H1 (cell line): ENCODE results near the gene MPPED2. TPM values are rescaled to one million over a fixed set of nuclear protein-coding genes. Genes with fewer than 3 reads are reported as not detected.

Experiments used
- CTCF ChIA-PET: fragments of 300-600 bp; sonication (Branson Sonifier 250); formaldehyde crosslinking; loops from one replicate; lab custom pipeline; 2021; ENCODE audit not compliant: partially characterized antibody; lab: Charles Lee
- POLR2A ChIA-PET: fragments of 300-600 bp; sonication (Branson Sonifier 250); formaldehyde crosslinking; loops from one replicate; lab custom pipeline; 2021; ENCODE audit warnings: inconsistent platforms; ENCODE audit not compliant: partially characterized antibody; lab: Charles Lee
- DNase-seq, 2 experiments: peaks; one replicate each; pipeline versions ENCODE4 v3.0.0 to v3.0.0-alpha.2; 2010 to 2022; ENCODE audit warnings: low spot score in 2 of 2, low read depth in 1 of 2, mixed read lengths in 1 of 2
- FAIRE-seq: peaks from 2 replicates; lab custom pipeline; 2011; peaks lifted over from hg19 to GRCh38; lab: Jason Lieb, UNC
- H2AFZ ChIP-seq: 2 replicates; pipeline ENCODE4 v1.8.1; 2012; ENCODE audit warnings: low read length, inconsistent platforms
- H2AK5ac ChIP-seq: 2 replicates; pipeline ENCODE4 v1.6.1; 2013; ENCODE audit warnings: low read depth, low read length
- H2BK120ac ChIP-seq: replicated peaks from 2 replicates; pipeline ENCODE3; 2013; ENCODE audit warnings: low read depth, low read length, inconsistent platforms
- H2BK12ac ChIP-seq: 2 replicates; pipeline ENCODE4 v1.6.1; 2013; ENCODE audit warnings: low read depth, low read length
- H2BK15ac ChIP-seq: 2 replicates; pipeline ENCODE4 v1.6.1; 2013; ENCODE audit warnings: low read length
- H2BK20ac ChIP-seq: 2 replicates; pipeline ENCODE4 v1.6.1; 2013; ENCODE audit warnings: low read length
- H2BK5ac ChIP-seq: 2 replicates; pipeline ENCODE4 v1.6.1; 2013; ENCODE audit warnings: low read depth, low read length
- H3K14ac ChIP-seq: 2 replicates; pipeline ENCODE4 v1.6.1; 2013; ENCODE audit warnings: inconsistent platforms; ENCODE audit not compliant: insufficient read length
- H3K18ac ChIP-seq: 2 replicates; pipeline ENCODE4 v1.6.1; 2013; ENCODE audit warnings: low read length; ENCODE audit errors: extremely low read depth
- H3K23ac ChIP-seq: 2 replicates; pipeline ENCODE4 v1.6.1; 2013; ENCODE audit warnings: inconsistent platforms; ENCODE audit not compliant: insufficient read length
- H3K23me2 ChIP-seq: 2 replicates; pipeline ENCODE4 v1.6.1; 2013; ENCODE audit warnings: low read depth, low read length
- H3K27ac ChIP-seq: 2 replicates; pipeline ENCODE4 v1.6.1; 2011; ENCODE audit warnings: low read depth, low read length, inconsistent platforms
- H3K27me3 ChIP-seq, 4 experiments: replicated peaks in 1 of 4; 1 replicate in 1 of 4; 2 replicates in 3 of 4; pipeline versions ENCODE4 v1.6.1 to v1.8.1; 2011 to 2013; ENCODE audit warnings: low read length in 3 of 4, mild to moderate bottlenecking in 3 of 4, inconsistent platforms in 2 of 4, mixed read lengths in 2 of 4, moderate library complexity in 1 of 4; ENCODE audit not compliant: control insufficient read depth in 3 of 4, insufficient read depth in 3 of 4; ENCODE audit errors: extremely low read depth in 1 of 4
- H3K36me3 ChIP-seq, 4 experiments: 2 replicates each; pipeline versions ENCODE4 v1.6.1 to v1.8.1; 2011 to 2013; ENCODE audit warnings: mild to moderate bottlenecking in 4 of 4, low read length in 3 of 4, moderate library complexity in 2 of 4, control low read depth in 1 of 4, inconsistent platforms in 1 of 4; ENCODE audit not compliant: insufficient read depth in 4 of 4, control insufficient read depth in 2 of 4
- H3K4ac ChIP-seq: replicated peaks from 2 replicates; pipeline ENCODE3; 2013; ENCODE audit warnings: low read length, low read depth, mixed read lengths, inconsistent platforms; ENCODE audit not compliant: insufficient read length
- H3K4me1 ChIP-seq, 4 experiments: replicated peaks in 1 of 4; 1 replicate in 1 of 4; 2 replicates in 3 of 4; pipeline versions ENCODE4 v1.6.1 to v1.8.1; 2011 to 2013; ENCODE audit warnings: low read length in 3 of 4, inconsistent platforms in 2 of 4, mixed read lengths in 1 of 4; ENCODE audit not compliant: insufficient read depth in 4 of 4, control insufficient read depth in 3 of 4
- H3K4me2 ChIP-seq, 2 experiments: 2 replicates each; pipeline versions ENCODE4 v1.6.1 to v1.8.1; 2011 to 2013; ENCODE audit warnings: low read depth in 2 of 2, low read length in 2 of 2, control low read depth in 1 of 2, inconsistent platforms in 1 of 2, mild to moderate bottlenecking in 1 of 2; ENCODE audit not compliant: insufficient read depth in 1 of 2
- H3K4me3 ChIP-seq, 4 experiments: fragments of 200-600, 300-600 bp in 1 of 4; sonication (generic), shearing (Covaris generic), sonication (Bioruptor Twin) in 1 of 4; 2 replicates each; pipeline versions ENCODE4 v1.5.1 to v1.8.1; 2011 to 2016; ENCODE audit warnings: low read length in 4 of 4, low read depth in 3 of 4, control low read depth in 2 of 4, inconsistent platforms in 2 of 4, mild to moderate bottlenecking in 2 of 4, mixed read lengths in 1 of 4, moderate library complexity in 1 of 4; ENCODE audit not compliant: insufficient read depth in 2 of 4; ENCODE audit errors: extremely low read depth in 1 of 4
- H3K56ac ChIP-seq: replicated peaks from 2 replicates; pipeline ENCODE3; 2013; ENCODE audit warnings: low read depth, mild to moderate bottlenecking, mixed read lengths, low read length, inconsistent platforms; ENCODE audit not compliant: insufficient read length
- H3K79me1 ChIP-seq: 2 replicates; pipeline ENCODE4 v1.6.1; 2013; ENCODE audit warnings: low read depth, low read length, control low read depth
- H3K79me2 ChIP-seq, 2 experiments: 2 replicates each; pipeline versions ENCODE4 v1.6.1 to v1.8.1; 2012 to 2013; ENCODE audit warnings: low read length in 2 of 2, mild to moderate bottlenecking in 2 of 2, inconsistent platforms in 1 of 2; ENCODE audit not compliant: insufficient read depth in 2 of 2, control insufficient read depth in 1 of 2
- H3K9ac ChIP-seq, 4 experiments: replicated peaks in 1 of 4; 1 replicate in 1 of 4; 2 replicates in 3 of 4; pipeline versions ENCODE4 v1.6.1 to v1.8.1; 2011 to 2013; ENCODE audit warnings: low read depth in 3 of 4, low read length in 3 of 4, control low read depth in 2 of 4, mild to moderate bottlenecking in 2 of 4, moderate library complexity in 2 of 4, inconsistent platforms in 1 of 4; ENCODE audit errors: extremely low read depth in 1 of 4
- H3K9me3 ChIP-seq, 2 experiments: 2 replicates each; pipeline versions ENCODE4 v1.6.1 to v1.8.1; 2012 to 2013; ENCODE audit warnings: mild to moderate bottlenecking in 2 of 2, moderate library complexity in 2 of 2, control low read depth in 1 of 2, inconsistent platforms in 1 of 2, low read depth in 1 of 2, low read length in 1 of 2, mixed read lengths in 1 of 2; ENCODE audit not compliant: insufficient read depth in 2 of 2
- H4K20me1 ChIP-seq, 2 experiments: replicated peaks in 1 of 2; 2 replicates each; pipeline versions ENCODE3 to v1.8.1; 2011 to 2013; ENCODE audit warnings: inconsistent platforms in 2 of 2, low read length in 2 of 2, mild to moderate bottlenecking in 1 of 2; ENCODE audit not compliant: insufficient read depth in 2 of 2, control insufficient read depth in 1 of 2
- H4K5ac ChIP-seq: 2 replicates; pipeline ENCODE4 v1.6.1; 2013; ENCODE audit warnings: low read length, low read depth, mixed read lengths, inconsistent platforms; ENCODE audit not compliant: insufficient read length
- H4K8ac ChIP-seq: 2 replicates; pipeline ENCODE4 v1.8.0; 2013; ENCODE audit warnings: mild to moderate bottlenecking, moderate library complexity, low read length, inconsistent platforms; ENCODE audit not compliant: insufficient read depth; ENCODE audit errors: extremely low read depth
- H4K91ac ChIP-seq: replicated peaks from 2 replicates; pipeline ENCODE3; 2013; ENCODE audit warnings: low read length, mixed read lengths, inconsistent platforms; ENCODE audit not compliant: insufficient read length
- CREB1 ChIP-seq: IDR thresholded peaks from 2 replicates; pipeline ENCODE4 v1.6.1; 2012; ENCODE audit warnings: inconsistent platforms
- EP300 ChIP-seq, 2 experiments: IDR thresholded peaks; 1 replicate in 1 of 2; 2 replicates in 1 of 2; pipeline ENCODE4 v1.6.1; 2011 to 2012; ENCODE audit warnings: low read depth in 2 of 2, low read length in 2 of 2, mild to moderate bottlenecking in 2 of 2, borderline replicate concordance in 1 of 2, inconsistent platforms in 1 of 2, moderate library complexity in 1 of 2
- HDAC2 ChIP-seq, 2 experiments: fragments of 300-600 bp in 1 of 2; sonication (generic) in 1 of 2; IDR thresholded peaks; 2 replicates each; pipeline ENCODE4 v1.6.1; 2011 to 2012; ENCODE audit warnings: low read depth in 2 of 2, low read length in 2 of 2, mild to moderate bottlenecking in 2 of 2, moderate library complexity in 2 of 2, borderline replicate concordance in 1 of 2, inconsistent platforms in 1 of 2
- JUND ChIP-seq: IDR thresholded peaks from 2 replicates; pipeline ENCODE4 v1.6.1; 2011; ENCODE audit warnings: mild to moderate bottlenecking, improper control_type of control experiment, low read length
- KDM5A ChIP-seq: fragments of 200-600 bp; IDR thresholded peaks from 2 replicates; pipeline ENCODE4 v1.7.1; 2012; ENCODE audit warnings: mild to moderate bottlenecking, low read length, inconsistent platforms, mixed read lengths
- NANOG ChIP-seq: IDR thresholded peaks from 2 replicates; pipeline ENCODE4 v1.6.1; 2011; ENCODE audit warnings: low read length, low read depth, mild to moderate bottlenecking, inconsistent platforms; ENCODE audit not compliant: insufficient read depth, poor library complexity, severe bottlenecking
- SIN3A ChIP-seq, 2 experiments: IDR thresholded peaks in 1 of 2; conservative IDR thresholded peaks in 1 of 2; 2 replicates each; pipeline ENCODE4 v1.6.1; 2011 to 2012; ENCODE audit warnings: low read length in 2 of 2, improper control_type of control experiment in 1 of 2, low read depth in 1 of 2, mild to moderate bottlenecking in 1 of 2
- TAF7 ChIP-seq: optimal IDR thresholded peaks from 2 replicates; pipeline ENCODE3; 2011; ENCODE audit warnings: low read depth, mild to moderate bottlenecking, inconsistent platforms, low read length, moderate library complexity, borderline replicate concordance
- TCF12 ChIP-seq: IDR thresholded peaks from 2 replicates; pipeline ENCODE4 v1.6.1; 2011; ENCODE audit warnings: low read depth, mild to moderate bottlenecking, low read length
- TEAD4 ChIP-seq: IDR thresholded peaks from 2 replicates; pipeline ENCODE4 v1.6.1; 2012; ENCODE audit warnings: low read depth, low read length, inconsistent platforms, mixed read lengths
- WGBS, 2 experiments: shearing (Covaris generic) in 1 of 2; methylation state at CpG; one replicate each; pipeline versions ENCODE4 v1.1.6 to v1.1.7; 2013 to 2015; ENCODE audit warnings: low lambda C conversion rate in 2 of 2, mixed read lengths in 2 of 2, inconsistent platforms in 1 of 2, low coverage in 1 of 2, missing lambda C conversion rate in 1 of 2; ENCODE audit not compliant: insufficient replicate concordance in 2 of 2, insufficient coverage in 1 of 2, insufficient read length in 1 of 2; ENCODE audit errors: extremely low coverage in 1 of 2, missing lambda C conversion rate in 1 of 2; 5-methylcytosine and 5-hydroxymethylcytosine counted together
- polyA plus RNA-seq, 7 experiments: library from polyadenylated mRNA; depleted of rRNA in 3 of 7; stranded (reverse) in 5 of 7; unstranded in 2 of 7; fragments of >200 nt in 5 of 7; fragments of 200-250 nt in 2 of 7; gene quantifications; 1 replicate in 5 of 7; 2 replicates in 1 of 7; 4 replicates in 1 of 7; pipeline versions ENCODE4 v1.2.1 to v1.2.3, GENCODE V29; 2011 to 2013; ENCODE audit warnings: missing spikeins in 2 of 7, mixed read lengths in 2 of 7
- total RNA-seq: library from RNA; stranded (reverse); fragmentation: NEBNext Ultra II Directional; extraction: Animal tissue kit (Norgen Biotek cat#: 25700); gene quantifications from 2 replicates; pipeline ENCODE4 v1.2.1, GENCODE V29; 2021
- TF ChIP-seq, protein P1 (sequence below): IDR thresholded peaks from 2 replicates; pipeline ENCODE4 v1.6.1; 2012; ENCODE audit warnings: low read length, inconsistent platforms

Gene MPPED2
- total and polyA plus RNA-seq, 2 of the 8 experiments (the other 6 are each of a cell fraction or from before 2014, with no cell fraction given): 1.3 to 3.5 TPM

DNA sequence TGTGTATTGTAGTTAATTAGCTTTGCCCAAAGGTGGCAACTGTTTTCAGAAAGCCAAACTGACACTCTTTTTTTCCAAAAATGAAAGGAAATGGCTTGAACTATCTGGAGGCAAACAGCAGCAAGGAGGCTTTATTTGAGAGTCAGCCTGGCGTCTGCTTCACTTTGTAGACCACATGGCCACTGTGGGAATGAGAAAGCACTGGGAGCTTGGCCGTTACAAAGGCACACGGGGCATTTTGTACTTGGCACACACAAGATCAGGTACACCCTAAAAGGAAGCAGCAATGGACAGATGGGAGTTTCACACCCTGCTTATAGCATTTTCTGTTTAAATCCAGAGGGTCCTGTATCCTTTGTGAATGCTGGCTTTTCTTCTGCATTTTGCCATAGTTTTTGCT, 126.3 kb downstream of the MPPED2 start:
- Histone ChIP-seq H3K9me3 (no peaks in the 10 kb centered on the region), H3K23ac (no peak overlapping the region), H4K8ac (no peak overlapping the region), H3K4me3 (no peak overlapping the region), H3K27ac (no peak overlapping the region), H3K79me1 (no peaks in the 10 kb centered on the region; the same call in 1 of the 2 replicates), H2BK120ac (no peak overlapping the region), H2BK12ac (no peak overlapping the region), H2BK15ac (no peak overlapping the region), H3K23me2 (no peaks in the 10 kb centered on the region), H3K56ac (no peak overlapping the region), H2AFZ (no peak overlapping the region), H3K4ac (no peak overlapping the region), H3K4me1 (peaks cover 2 to 17% (median 9%) of the 10 kb centered on the region in 4 experiments; a peak in 4 of 7 replicates), H3K36me3 (no peaks in the 10 kb centered on the region), H2BK5ac (no peak overlapping the region), H4K91ac (no peak overlapping the region), H2BK20ac (no peak overlapping the region), H3K9ac (no peak overlapping the region), H4K20me1 (no peaks in the 10 kb centered on the region), H3K27me3 (peaks cover 0 to 1% (median 0%) of the 10 kb centered on the region in 4 experiments; a peak in 3 of 7 replicates), H3K4me2 (no peak overlapping the region), H3K18ac (no peak overlapping the region), H3K14ac (no peak overlapping the region), H4K5ac (no peak overlapping the region), H3K79me2 (no peaks in the 10 kb centered on the region), H2AK5ac (no peak overlapping the region)
- no peak for DNase-seq
- WGBS, 2 experiments: 93% methylated on average over 3 of the region's 3 CpGs; no CpG with 5 or more reads in 1 of the 2 experiments
- CTCF ChIA-PET: interaction anchor here (0.9 kb wide), 1 partner anchor 44 kb away, joined by 3 read pairs; no protein-coding TSS in a partner anchor
- POLR2A ChIA-PET: interaction anchor here (0.8 kb wide), 1 partner anchor 9 kb away, joined by 3 read pairs; no protein-coding TSS in a partner anchor
- FAIRE-seq: no peak
- no peak for TF ChIP-seq HDAC2 (IDR thresholded peaks at IDR 0.05; ENCODE audit: borderline replicate concordance in 1 of 2, low read depth in 2 of 2, low read length in 2 of 2)
- no peak for TF ChIP-seq TEAD4
- TF ChIP-seq EP300 (IDR thresholded peaks at IDR 0.05; ENCODE audit: borderline replicate concordance in 1 of 2, low read depth in 2 of 2, low read length in 2 of 2): no peak
- no peak for TF ChIP-seq JUND
- no peak for TF ChIP-seq KDM5A
- no peak for TF ChIP-seq TAF7
- TF ChIP-seq TCF12: no peak
- TF ChIP-seq NANOG: no peak
- TF ChIP-seq, protein P1, sequence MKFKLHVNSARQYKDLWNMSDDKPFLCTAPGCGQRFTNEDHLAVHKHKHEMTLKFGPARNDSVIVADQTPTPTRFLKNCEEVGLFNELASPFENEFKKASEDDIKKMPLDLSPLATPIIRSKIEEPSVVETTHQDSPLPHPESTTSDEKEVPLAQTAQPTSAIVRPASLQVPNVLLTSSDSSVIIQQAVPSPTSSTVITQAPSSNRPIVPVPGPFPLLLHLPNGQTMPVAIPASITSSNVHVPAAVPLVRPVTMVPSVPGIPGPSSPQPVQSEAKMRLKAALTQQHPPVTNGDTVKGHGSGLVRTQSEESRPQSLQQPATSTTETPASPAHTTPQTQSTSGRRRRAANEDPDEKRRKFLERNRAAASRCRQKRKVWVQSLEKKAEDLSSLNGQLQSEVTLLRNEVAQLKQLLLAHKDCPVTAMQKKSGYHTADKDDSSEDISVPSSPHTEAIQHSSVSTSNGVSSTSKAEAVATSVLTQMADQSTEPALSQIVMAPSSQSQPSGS: no peak
- TF ChIP-seq SIN3A (conservative IDR thresholded peaks at IDR 0.05 in 1 of 2, IDR thresholded peaks at IDR 0.05 in 1 of 2; ENCODE audit: low read depth in 1 of 2, low read length in 2 of 2): no peak
- no peak for TF ChIP-seq CREB1
